Esophagus squamous epithelium (tissue), 4 donors: ENCODE measurements around the gene GPR157.

Experiments used
- POLR2A ChIP-seq, 4 donors: fragments of 450-650 bp; IDR thresholded peaks; one replicate each; pipeline ENCODE4 v1.6.1; 2017; ENCODE audit warnings: antibody characterized with exemption in 4 of 4, mild to moderate bottlenecking in 4 of 4, moderate library complexity in 3 of 4
- TF ChIP-seq, protein P1 (sequence below), 6 experiments: fragments of 450-650 bp in 4 of 6; fragments of 200-600 bp in 2 of 6; sonication (generic) in 2 of 6; IDR thresholded peaks; one replicate each; pipeline ENCODE4 v1.5.1; 2016 to 2019; ENCODE audit warnings: antibody characterized with exemption in 6 of 6, mild to moderate bottlenecking in 4 of 6, moderate library complexity in 4 of 6

DNA sequence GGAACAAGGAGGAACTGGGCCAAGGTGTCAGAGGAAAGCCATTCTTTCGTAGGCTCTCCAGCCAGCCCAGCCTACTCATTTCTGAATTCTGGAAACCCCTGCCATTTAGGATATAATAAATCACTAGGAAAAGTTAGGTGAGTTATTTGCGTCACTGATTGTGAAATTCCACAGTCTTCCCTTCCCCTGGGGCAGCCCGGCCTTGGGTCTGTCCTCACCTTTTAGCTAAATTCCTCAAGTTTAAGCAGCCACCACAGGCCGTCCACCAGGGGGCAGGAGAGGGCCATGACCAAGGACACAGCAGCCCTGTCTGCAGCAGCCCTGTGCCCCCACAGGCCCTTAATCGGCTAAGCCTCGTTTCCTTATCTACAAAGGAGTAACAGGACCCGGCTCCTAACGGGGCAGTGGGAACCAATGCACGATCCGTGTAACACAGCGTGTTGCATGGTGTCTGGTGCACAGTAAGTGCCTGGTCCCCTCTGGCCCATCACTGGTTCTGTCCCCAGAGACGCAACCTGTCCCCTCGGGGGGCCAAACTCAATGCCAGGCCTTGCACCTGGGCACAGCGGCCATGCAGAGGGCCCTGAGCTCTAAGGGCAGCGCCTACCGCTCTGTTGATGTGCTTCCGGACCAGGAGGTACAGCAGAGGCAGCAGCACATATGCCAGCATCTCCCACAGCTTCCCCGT is 18.1 kb downstream of the GPR157 start:
- no peak for TF ChIP-seq POLR2A (IDR thresholded peaks at IDR 0.05)
- TF ChIP-seq, protein P1, sequence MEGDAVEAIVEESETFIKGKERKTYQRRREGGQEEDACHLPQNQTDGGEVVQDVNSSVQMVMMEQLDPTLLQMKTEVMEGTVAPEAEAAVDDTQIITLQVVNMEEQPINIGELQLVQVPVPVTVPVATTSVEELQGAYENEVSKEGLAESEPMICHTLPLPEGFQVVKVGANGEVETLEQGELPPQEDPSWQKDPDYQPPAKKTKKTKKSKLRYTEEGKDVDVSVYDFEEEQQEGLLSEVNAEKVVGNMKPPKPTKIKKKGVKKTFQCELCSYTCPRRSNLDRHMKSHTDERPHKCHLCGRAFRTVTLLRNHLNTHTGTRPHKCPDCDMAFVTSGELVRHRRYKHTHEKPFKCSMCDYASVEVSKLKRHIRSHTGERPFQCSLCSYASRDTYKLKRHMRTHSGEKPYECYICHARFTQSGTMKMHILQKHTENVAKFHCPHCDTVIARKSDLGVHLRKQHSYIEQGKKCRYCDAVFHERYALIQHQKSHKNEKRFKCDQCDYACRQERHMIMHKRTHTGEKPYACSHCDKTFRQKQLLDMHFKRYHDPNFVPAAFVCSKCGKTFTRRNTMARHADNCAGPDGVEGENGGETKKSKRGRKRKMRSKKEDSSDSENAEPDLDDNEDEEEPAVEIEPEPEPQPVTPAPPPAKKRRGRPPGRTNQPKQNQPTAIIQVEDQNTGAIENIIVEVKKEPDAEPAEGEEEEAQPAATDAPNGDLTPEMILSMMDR (IDR thresholded peaks at IDR 0.05): peak; percentile 86 to 97 (median 95)
